Coronary artery (tissue), 2 donors: Measurements from ENCODE around the gene AURKB.
"Not testable (repeated sequence)": the region's sequence is repeated elsewhere in the genome, so short reads cannot be mapped to it uniquely, and the experiment has no call there.

Source experiments
- DNase-seq: peaks from one replicate; pipeline ENCODE4 v3.0.0-alpha.2; 2017; ENCODE audit warnings: low spot score
- H3K27ac ChIP-seq, 2 donors: fragments of 200-600 bp; sonication (generic); one replicate each; pipeline ENCODE4 v1.5.1; 2016 to 2019
- H3K4me3 ChIP-seq: fragments of 200-600 bp; sonication (generic); 2 replicates; pipeline ENCODE4 v1.5.1; 2016; ENCODE audit warnings: mild to moderate bottlenecking, moderate library complexity
- TF ChIP-seq, protein P1 (sequence below): fragments of 200-600 bp; sonication (generic); IDR thresholded peaks from one replicate; pipeline ENCODE4 v1.5.1; 2019; ENCODE audit warnings: antibody characterized with exemption

The AURKB gene

DNA sequence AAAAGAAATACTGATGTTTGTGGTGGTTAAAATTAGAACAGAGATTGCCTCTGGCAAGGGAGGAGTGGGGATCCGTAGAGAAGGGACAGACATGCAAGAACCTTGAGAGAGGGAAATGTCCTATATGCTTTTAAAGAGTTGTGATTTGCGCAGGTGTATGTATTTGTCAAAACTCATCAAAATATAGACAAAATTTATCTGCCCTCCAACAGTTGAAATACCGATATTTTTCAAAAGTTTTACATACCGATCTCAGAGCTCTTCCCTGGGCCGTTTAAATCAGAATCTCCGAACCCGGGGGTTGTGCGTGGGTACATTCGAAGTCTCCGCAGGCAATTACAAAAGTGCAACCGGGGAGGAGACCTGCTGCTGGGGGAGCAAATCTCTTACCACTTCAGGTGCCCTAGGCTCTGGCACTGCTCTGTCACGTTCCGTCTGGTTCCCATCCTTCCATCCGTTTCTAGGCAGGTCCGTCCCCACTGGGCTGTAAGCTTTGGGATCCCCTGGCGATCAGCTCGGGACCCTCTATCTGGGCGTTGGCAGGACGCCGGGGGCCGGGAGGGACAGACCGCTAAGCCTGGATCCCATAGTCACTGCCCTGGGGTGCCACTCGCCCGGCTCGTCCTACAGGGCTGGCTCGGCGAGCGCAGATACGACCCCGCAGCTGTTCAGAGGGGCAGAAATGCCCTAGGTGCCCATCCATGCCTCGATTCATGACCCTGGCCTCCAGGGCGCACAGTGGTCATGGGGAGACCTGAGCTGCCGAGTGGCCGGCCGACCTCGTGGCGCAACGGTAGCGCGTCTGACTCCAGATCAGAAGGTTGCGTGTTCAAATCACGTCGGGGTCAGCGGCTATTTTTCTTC, 24.6 kb downstream of the AURKB start:
- H3K27ac ChIP-seq, result peak overlapping the region; percentile 96 to 97
- H3K4me3 ChIP-seq, result peak overlapping the region; percentile 88
- TF ChIP-seq, protein P1, sequence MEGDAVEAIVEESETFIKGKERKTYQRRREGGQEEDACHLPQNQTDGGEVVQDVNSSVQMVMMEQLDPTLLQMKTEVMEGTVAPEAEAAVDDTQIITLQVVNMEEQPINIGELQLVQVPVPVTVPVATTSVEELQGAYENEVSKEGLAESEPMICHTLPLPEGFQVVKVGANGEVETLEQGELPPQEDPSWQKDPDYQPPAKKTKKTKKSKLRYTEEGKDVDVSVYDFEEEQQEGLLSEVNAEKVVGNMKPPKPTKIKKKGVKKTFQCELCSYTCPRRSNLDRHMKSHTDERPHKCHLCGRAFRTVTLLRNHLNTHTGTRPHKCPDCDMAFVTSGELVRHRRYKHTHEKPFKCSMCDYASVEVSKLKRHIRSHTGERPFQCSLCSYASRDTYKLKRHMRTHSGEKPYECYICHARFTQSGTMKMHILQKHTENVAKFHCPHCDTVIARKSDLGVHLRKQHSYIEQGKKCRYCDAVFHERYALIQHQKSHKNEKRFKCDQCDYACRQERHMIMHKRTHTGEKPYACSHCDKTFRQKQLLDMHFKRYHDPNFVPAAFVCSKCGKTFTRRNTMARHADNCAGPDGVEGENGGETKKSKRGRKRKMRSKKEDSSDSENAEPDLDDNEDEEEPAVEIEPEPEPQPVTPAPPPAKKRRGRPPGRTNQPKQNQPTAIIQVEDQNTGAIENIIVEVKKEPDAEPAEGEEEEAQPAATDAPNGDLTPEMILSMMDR, result no peak
- DNase-seq, result peak; percentile 96

DNA sequence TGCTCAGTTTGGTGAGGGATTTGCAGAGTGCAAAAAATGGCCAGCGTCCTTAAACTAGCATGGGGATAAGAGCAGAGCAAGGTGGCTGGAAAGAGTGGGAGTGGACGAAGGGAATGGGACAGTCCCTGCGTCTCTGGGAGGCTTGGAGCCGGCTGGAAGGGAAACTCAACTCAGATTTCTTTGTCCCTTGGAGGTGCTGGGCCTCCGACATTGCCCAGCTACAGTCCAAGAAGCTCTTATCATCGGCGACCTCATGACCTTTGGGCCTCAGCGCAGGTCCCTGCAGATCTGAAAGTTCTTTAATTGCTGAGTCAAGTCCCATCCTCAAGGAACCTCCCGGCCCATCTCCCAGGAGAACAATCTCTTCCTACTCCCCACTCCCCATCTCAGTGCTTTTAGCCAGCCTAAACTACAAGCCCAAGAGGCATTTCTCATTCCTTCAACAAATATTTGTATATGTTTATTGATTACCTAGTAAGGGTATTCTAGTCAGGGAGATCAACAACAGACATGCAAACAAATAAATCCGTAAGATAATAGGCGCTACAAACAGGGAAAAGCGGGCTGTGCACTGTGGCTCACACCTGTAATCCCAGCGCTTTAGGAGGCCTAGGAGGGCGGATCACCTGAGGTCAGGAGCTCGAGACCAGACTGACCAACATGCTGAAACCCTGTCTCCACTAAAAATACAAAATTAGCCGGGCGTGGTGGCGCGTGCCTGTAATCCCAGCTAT, 33.2 kb downstream of the AURKB start:
- TF ChIP-seq, protein P1, result no peak
- Histone ChIP-seq H3K27ac (peak overlapping the region in 1 of 2 donors; percentile 87), H3K4me3 (peak overlapping the region; percentile 78)
- no peak for DNase-seq

DNA sequence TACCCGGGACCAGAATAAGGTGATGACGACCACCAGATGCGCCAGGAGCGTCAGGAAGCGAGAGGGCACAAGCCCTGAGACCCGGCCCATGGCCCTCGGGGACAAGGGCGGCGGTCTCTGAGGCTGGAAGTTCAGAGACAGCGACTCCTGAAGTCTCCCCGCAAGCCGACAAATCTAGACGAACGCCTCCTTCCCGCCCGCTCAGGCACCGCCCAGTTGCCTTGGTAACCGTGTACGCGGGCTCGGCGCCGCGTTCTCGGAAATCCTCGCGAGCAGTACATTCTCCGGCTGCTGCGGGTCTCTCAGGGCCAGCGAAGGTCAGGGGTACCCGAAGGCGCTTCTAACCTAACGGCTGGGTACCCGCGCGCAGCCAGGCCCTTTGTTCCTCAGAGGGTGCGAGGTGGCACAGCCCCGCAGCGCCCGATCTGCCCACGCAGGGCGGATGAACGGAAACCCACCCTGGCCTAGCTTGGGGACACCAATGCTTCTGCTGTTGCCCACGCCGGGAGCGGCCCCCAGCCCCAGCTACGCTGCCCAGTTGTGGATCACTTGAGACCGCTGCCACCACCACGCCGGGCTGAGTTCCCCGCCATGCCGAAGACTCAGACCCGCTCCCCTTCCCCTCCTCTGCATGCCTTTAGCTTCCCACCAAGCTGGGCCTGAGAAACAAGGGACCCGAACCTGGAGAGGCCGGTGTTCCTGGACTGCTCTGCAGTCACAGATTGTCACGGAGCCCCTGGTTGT, 34.0 kb downstream of the AURKB start, which contains the start of gene TMEM107:
TSS of gene TMEM107 (minus strand) at position 184 of the 744 bp plus-strand sequence. CDS start at position 90, 94 bp downstream.
- H3K27ac ChIP-seq, result peak within 1 kb of the TSS; percentile 77 to 87
- peak; percentile 92 for DNase-seq
- H3K4me3 ChIP-seq, result peak within 1 kb of the TSS; percentile 78
- TF ChIP-seq, protein P1, result no peak

DNA sequence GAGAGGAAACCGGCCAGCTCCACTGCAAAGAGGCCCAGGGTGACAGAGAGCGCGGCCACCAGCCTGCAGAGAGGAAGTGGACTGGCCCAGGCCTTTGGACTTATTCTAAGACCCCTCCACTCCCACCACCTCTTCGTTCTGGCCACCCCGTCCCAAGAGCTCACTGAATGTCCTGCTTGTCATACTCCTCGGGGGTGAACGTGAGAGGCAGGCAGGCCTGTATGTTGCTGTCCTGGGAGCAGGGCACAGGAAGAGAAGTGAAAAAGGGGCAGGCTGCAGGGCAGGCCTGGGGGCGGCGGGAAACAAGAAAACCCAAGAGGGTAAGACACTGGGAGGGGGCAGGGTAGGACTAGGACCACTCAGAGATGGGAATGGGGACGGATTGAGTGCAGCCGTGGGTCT, 34.6 kb downstream of the AURKB start:
- TF ChIP-seq, protein P1, result no peak
- no peak for DNase-seq
- Histone ChIP-seq H3K27ac (peak overlapping the region; percentile 77 to 87), H3K4me3 (peak overlapping the region; percentile 78)

DNA sequence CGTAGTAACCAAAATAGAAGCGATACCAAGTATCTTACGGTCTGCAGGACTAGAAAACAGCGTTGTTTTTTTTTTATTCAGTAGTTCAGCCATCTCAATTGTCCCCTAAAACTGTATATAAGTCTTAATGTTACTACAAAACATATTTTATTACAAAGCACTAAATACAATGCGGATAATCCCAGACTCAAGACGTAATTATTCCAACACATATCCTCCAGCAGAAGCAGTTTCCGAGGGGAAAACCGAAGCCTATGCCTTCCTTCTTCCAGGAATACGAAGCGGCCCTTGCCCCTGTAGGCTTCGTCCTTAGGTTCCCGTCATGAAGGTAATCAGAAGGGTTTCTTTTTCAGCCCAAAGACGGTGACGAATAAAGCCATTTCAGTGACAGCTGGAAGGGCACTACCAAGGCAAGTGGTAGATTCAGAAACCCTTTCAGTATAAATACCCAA, 36.5 kb downstream of the AURKB start:
- peak overlapping the region; percentile 87 for H3K27ac ChIP-seq
- TF ChIP-seq, protein P1, result no peak
- no peak for DNase-seq
- peak overlapping the region; percentile 65 for H3K4me3 ChIP-seq

DNA sequence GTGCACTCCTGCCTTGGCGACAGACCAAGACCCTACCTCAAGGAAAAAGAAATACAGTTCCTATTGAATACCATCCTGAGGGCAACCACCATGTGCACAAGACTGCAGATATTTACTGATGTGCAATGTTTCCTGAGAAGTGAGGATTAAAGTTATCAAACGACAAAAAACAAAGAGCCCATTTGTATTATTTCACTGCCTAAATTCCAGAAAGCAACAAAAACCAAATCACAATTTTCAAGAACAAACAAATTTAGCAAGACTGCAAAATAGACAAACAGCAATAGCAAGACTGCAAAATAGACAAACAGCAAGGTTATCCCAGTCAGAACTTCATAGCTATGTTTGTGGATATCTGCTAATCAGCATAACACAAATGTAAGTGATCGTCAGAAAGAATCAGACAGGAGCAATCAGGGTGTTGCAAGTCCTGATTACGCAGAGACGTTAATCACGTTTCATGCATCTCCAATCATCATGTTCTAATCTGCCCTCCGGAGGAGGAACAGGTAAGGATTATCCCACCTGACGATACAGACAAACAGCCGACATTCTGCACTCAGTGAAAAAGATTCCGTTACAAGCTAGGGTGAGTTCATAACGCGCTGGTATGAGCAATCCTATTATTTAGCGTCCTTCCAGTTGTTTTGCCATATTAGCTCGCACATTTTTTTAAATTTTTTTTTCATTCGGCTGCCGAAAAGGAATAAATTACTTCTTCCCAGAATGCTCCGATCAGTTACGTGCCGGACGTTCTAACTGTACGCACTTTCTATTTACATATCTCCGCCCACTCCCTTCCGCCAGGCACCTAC, 37.1 kb downstream of the AURKB start:
- no peak for DNase-seq
- Histone ChIP-seq H3K4me3 (peak overlapping the region; percentile 65), H3K27ac (peak overlapping the region; percentile 87)
- TF ChIP-seq, protein P1, result no peak

DNA sequence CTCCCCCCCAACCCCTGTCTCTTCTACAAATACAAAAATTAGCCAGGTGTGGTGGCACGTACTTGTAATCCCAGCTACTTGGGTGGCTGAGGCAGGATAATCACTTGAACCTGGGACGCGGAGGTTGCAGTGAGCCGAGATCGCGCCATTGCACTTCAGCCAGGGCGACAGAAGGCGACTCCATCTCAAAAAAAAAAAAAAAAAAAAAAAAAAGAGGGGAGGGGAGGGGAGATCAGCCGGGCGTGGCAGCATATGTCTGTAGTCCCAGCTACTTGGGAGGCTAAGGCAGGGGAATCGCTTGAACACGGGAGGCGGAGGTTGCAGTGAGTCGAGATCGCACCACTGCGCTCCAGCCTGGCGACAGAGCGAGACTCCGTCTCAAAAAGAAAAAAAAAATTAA, 40.2 kb downstream of the AURKB start:
- not testable (repeated sequence) for H3K4me3 ChIP-seq, H3K27ac ChIP-seq, DNase-seq
